ENCODE results near the gene PHC2.

PHC2 gene

GRCh38 chr1:33369081-33369480 lies 61.8 kb downstream of the PHC2 start:
- TF ChIP-seq EZH2phosphoT487 (IDR thresholded peaks at IDR 0.05; ENCODE audit: low read length) (no peak), EZH2 (optimal IDR thresholded peaks at IDR 0.05; ENCODE audit: low read depth, low read length) (no peak), CTCF (IDR thresholded peaks at IDR 0.05; ENCODE audit: low read length) (no peak)
- H4K20me1 ChIP-seq (ENCODE audit: insufficient read depth, low read length), result no peaks in the 10 kb centered on the region
- H3F3A ChIP-seq (ENCODE audit: insufficient read depth, low read length), result no peaks in the 10 kb centered on the region
- no peaks in the 10 kb centered on the region for H3K27me3 ChIP-seq (replicated peaks; ENCODE audit: insufficient read depth, low read length)
- no peaks in the 10 kb centered on the region for H3K36me3 ChIP-seq (replicated peaks; ENCODE audit: insufficient read depth, low read length)
- no peak overlapping the region for H2AFZ ChIP-seq (ENCODE audit: low read length)
- no peaks in the 10 kb centered on the region for H3K4me1 ChIP-seq (ENCODE audit: low read length)
- H3K79me2 ChIP-seq (ENCODE audit: low read length), result no peaks in the 10 kb centered on the region
- H3K9ac ChIP-seq (ENCODE audit: low read length), result no peak overlapping the region
- no peaks in the 10 kb centered on the region for H3K9me2 ChIP-seq (replicated peaks; ENCODE audit: insufficient read depth, low read length)
- no peak overlapping the region for H3K4me2 ChIP-seq (ENCODE audit: low read depth, low read length)
- H3K27ac ChIP-seq (ENCODE audit: low read length), result no peak overlapping the region
- no peak overlapping the region for H3K4me3 ChIP-seq (ENCODE audit: low read length)
- no peaks in the 10 kb centered on the region for H3K9me3 ChIP-seq (replicated peaks; ENCODE audit: insufficient read depth, low read length)
- DNase-seq, result no peak

DNA sequence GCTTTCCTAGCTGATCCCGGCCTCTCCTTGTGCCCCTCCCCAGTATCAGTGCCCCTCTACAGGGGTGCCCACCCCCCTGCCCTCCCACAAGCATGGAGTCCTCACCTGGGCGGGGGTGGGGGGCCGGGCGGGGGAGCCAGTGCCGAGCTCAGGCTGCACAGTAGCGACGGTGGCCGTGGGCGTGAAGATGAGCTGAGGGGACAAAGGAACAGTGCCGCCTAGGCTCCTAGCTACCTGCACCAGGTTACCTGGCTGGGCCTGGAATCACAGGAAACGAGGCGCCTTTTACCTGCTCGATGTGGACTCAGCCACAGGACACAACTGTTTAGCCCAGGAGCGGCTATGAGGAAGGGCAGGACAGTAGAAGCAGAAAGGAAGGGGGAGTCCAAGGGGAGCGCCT lies 62.5 kb downstream of the PHC2 start:
- no peak overlapping the region for H2AFZ ChIP-seq (ENCODE audit: low read length)
- no peak overlapping the region for H3K4me3 ChIP-seq (ENCODE audit: low read length)
- no peak overlapping the region for H3K9ac ChIP-seq (ENCODE audit: low read length)
- H3K9me2 ChIP-seq (replicated peaks; ENCODE audit: insufficient read depth, low read length), result no peaks in the 10 kb centered on the region
- H4K20me1 ChIP-seq (ENCODE audit: insufficient read depth, low read length), result no peaks in the 10 kb centered on the region
- no peaks in the 10 kb centered on the region for H3K79me2 ChIP-seq (ENCODE audit: low read length)
- no peaks in the 10 kb centered on the region for H3K36me3 ChIP-seq (replicated peaks; ENCODE audit: insufficient read depth, low read length)
- no peak for DNase-seq
- no peaks in the 10 kb centered on the region for H3F3A ChIP-seq (ENCODE audit: insufficient read depth, low read length)
- no peaks in the 10 kb centered on the region for H3K9me3 ChIP-seq (replicated peaks; ENCODE audit: insufficient read depth, low read length)
- H3K4me2 ChIP-seq (ENCODE audit: low read depth, low read length), result no peak overlapping the region
- H3K27me3 ChIP-seq (replicated peaks; ENCODE audit: insufficient read depth, low read length), result no peaks in the 10 kb centered on the region
- no peaks in the 10 kb centered on the region for H3K4me1 ChIP-seq (ENCODE audit: low read length)
- no peak overlapping the region for H3K27ac ChIP-seq (ENCODE audit: low read length)
- no peak for TF ChIP-seq EZH2 (optimal IDR thresholded peaks at IDR 0.05; ENCODE audit: low read depth, low read length)
- TF ChIP-seq EZH2phosphoT487 (IDR thresholded peaks at IDR 0.05; ENCODE audit: low read length), result no peak

GRCh38 chr1:33367485-33368405 lies 63.1 kb downstream of the PHC2 start:
- peak; percentile 76 for DNase-seq
- Histone ChIP-seq H3K79me2 (ENCODE audit: low read length) (no peaks in the 10 kb centered on the region), H4K20me1 (ENCODE audit: insufficient read depth, low read length) (no peaks in the 10 kb centered on the region), H3K4me2 (ENCODE audit: low read depth, low read length) (no peak overlapping the region), H3K4me1 (ENCODE audit: low read length) (no peaks in the 10 kb centered on the region), H3K27me3 (replicated peaks; ENCODE audit: insufficient read depth, low read length) (no peaks in the 10 kb centered on the region), H2AFZ (ENCODE audit: low read length) (no peak overlapping the region; the same call in 1 of the 2 replicates), H3F3A (ENCODE audit: insufficient read depth, low read length) (no peaks in the 10 kb centered on the region), H3K9me3 (replicated peaks; ENCODE audit: insufficient read depth, low read length) (no peaks in the 10 kb centered on the region), H3K9ac (ENCODE audit: low read length) (no peak overlapping the region), H3K4me3 (ENCODE audit: low read length) (no peak overlapping the region), H3K9me2 (replicated peaks; ENCODE audit: insufficient read depth, low read length) (no peaks in the 10 kb centered on the region), H3K27ac (ENCODE audit: low read length) (no peak overlapping the region), H3K36me3 (replicated peaks; ENCODE audit: insufficient read depth, low read length) (no peaks in the 10 kb centered on the region)
- TF ChIP-seq CTCF (IDR thresholded peaks at IDR 0.05; ENCODE audit: low read length), result peak; percentile 94
- no peak for TF ChIP-seq EZH2 (optimal IDR thresholded peaks at IDR 0.05; ENCODE audit: low read depth, low read length)
- no peak for TF ChIP-seq EZH2phosphoT487 (IDR thresholded peaks at IDR 0.05; ENCODE audit: low read length)
